Measurements from ENCODE around the gene REC114. TPM values are rescaled to one million over a fixed set of nuclear protein-coding genes. Genes with fewer than 3 reads are reported as not detected.

The REC114 gene
- polyA plus RNA-seq, 3 donors from 2014 or later = not detected

Other genes starting within 250 kb of the REC114 start
- not detected for gene HCN4, start 74.2 kb upstream of the REC114 start, polyA plus RNA-seq
- 10 to 100 TPM; 30.3 to 58.7 (median 41.6) TPM for gene NPTN, start 190.2 kb downstream of the REC114 start, polyA plus RNA-seq
- not detected for gene CD276, start 241.2 kb downstream of the REC114 start, polyA plus RNA-seq

Data from immature natural killer cell (primary cell).